Measurements from ENCODE around the gene EIF2B5. TPM values are rescaled to one million over a fixed set of nuclear protein-coding genes. Genes with fewer than 3 reads are reported as not detected.

Gene EIF2B5
- total and polyA plus RNA-seq, 2 donors (not counting 1 experiment from before 2014, with no cell fraction given): 73.2 to 83.8 TPM

DNA sequence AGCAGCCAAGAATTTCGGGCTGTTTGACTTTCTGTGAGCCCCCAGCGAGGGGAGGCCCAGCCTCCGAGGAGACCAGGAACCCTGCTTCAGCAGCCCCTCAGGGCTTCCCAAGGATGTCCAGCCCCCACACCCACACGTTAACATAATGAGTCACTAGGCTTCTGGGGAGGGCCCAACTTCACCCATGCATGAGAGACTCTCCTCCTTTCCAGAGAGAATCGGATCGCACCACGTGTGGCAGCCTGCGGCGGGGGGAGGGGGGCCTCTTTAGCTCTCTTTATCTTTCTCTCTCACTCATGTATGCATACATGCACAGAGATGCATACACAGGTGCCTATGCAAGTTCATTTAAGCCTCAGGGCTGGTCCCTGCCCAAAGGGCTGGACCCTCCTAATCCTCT is 36.4 kb downstream of the EIF2B5 start:
- Histone ChIP-seq H3K9ac (ENCODE audit: low read length) (no peak overlapping the region), H3K4me3 (ENCODE audit: control extremely low read depth in 1 of 5, extremely low read depth in 1 of 5, insufficient read depth in 1 of 5, low read depth in 2 of 5, low read length in 4 of 5) (no peak overlapping the region), H3K4me2 (replicated peaks; ENCODE audit: low read depth, low read length, poor library complexity, severe bottlenecking) (no peak overlapping the region), H4K20me1 (ENCODE audit: control insufficient read depth, insufficient read depth, low read length, poor library complexity, severe bottlenecking) (no peaks in the 10 kb centered on the region), H3K79me2 (ENCODE audit: control insufficient read depth, insufficient read depth, low read length) (peaks cover 19% of the 10 kb centered on the region), H3K27ac (ENCODE audit: low read length in 2 of 2) (no peak overlapping the region), H3K4me1 (ENCODE audit: control insufficient read depth in 2 of 2, insufficient read depth in 2 of 2, low read length in 2 of 2) (peaks cover 16 to 22% of the 10 kb centered on the region in 2 donors), H3K27me3 (replicated peaks in 1 of 4; ENCODE audit: control extremely low read depth in 1 of 4, control insufficient read depth in 3 of 4, insufficient read depth in 4 of 4, low read length in 3 of 4) (no peaks in the 10 kb centered on the region), H2AFZ (ENCODE audit: insufficient read depth, low read depth, low read length, poor library complexity, severe bottlenecking) (no peak overlapping the region), H3K9me3 (ENCODE audit: control extremely low read depth in 1 of 3, control insufficient read depth in 2 of 3, insufficient read depth in 1 of 3, low read length in 2 of 3) (no peaks in the 10 kb centered on the region), H3K36me3 (replicated peaks in 1 of 2; ENCODE audit: control extremely low read depth in 1 of 2, control insufficient read depth in 1 of 2, extremely low read depth in 1 of 2, insufficient read depth in 2 of 2, low read length in 1 of 2) (peaks cover 0 to 25% of the 10 kb centered on the region in 2 experiments)
- TF ChIP-seq EZH2 (IDR thresholded peaks at IDR 0.05; ENCODE audit: borderline replicate concordance, insufficient read depth, low read depth, low read length, poor library complexity, severe bottlenecking): no peak
- TF ChIP-seq, protein P1, sequence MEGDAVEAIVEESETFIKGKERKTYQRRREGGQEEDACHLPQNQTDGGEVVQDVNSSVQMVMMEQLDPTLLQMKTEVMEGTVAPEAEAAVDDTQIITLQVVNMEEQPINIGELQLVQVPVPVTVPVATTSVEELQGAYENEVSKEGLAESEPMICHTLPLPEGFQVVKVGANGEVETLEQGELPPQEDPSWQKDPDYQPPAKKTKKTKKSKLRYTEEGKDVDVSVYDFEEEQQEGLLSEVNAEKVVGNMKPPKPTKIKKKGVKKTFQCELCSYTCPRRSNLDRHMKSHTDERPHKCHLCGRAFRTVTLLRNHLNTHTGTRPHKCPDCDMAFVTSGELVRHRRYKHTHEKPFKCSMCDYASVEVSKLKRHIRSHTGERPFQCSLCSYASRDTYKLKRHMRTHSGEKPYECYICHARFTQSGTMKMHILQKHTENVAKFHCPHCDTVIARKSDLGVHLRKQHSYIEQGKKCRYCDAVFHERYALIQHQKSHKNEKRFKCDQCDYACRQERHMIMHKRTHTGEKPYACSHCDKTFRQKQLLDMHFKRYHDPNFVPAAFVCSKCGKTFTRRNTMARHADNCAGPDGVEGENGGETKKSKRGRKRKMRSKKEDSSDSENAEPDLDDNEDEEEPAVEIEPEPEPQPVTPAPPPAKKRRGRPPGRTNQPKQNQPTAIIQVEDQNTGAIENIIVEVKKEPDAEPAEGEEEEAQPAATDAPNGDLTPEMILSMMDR (IDR thresholded peaks at IDR 0.05): no peak
- DNase-seq (no peak), ATAC-seq (ENCODE audit: low read depth) (no peak)
- 72% methylated on average over 7 of the region's 9 CpGs for WGBS (ENCODE audit: insufficient coverage)
- ChIA-PET POLR2A (no interaction called here), CTCF (interaction anchor here (1.6 to 2.3 kb wide), 2 partner anchors 14 to 27 kb away, joined by 3 to 8 read pairs; no protein-coding TSS in a partner anchor)
- H3K27ac Mint-ChIP-seq: no peak overlapping the region
- no peaks in the 10 kb centered on the region for H3K9me3 Mint-ChIP-seq (ENCODE audit: insufficient read depth)
- intact Hi-C loops (cut with micrococcal nuclease): no loop called here
- H3K4me3 Mint-ChIP-seq: no peak overlapping the region
- H3K27me3 Mint-ChIP-seq: no peaks in the 10 kb centered on the region
- peaks cover 21% of the 10 kb centered on the region for H3K4me1 Mint-ChIP-seq

DNA sequence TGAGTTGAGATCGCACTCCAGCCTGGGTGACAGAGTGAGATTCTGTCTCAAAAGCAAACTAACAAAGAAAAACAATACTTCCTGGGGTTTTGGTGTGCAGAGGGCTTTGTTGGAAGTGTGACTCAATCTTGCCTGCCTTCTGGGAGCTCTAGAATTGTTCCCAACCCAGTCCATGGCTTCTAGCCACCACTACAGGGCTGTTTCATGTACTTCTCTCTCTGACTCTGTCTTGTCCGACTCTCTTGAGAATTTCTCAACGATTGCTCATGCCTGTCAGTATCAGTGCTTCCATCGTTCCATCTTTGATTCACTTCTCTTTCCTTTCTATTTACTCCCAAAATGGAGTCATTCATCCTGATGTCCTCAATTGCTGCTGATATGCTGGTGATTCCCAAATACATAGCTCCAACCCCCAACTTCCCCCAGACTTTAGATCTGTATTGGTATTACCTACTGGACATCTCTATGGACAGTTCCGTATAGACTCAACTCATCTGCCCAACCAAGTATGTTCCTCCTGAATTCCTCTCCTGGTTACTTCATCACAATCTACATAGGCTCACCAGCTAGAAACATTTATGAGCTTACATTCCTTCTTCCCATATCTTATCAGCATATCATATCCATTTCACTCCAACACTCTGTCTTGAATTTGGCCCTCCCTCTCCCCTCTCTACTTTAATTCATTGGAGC is 37.7 kb downstream of the EIF2B5 start:
- intact Hi-C loops (cut with micrococcal nuclease): no loop called here
- no peak overlapping the region for H3K27ac Mint-ChIP-seq
- peaks cover 32% of the 10 kb centered on the region for H3K4me1 Mint-ChIP-seq

More for the DNA sequence above, 37.7 kb downstream of the EIF2B5 start:
- H3K4me2 ChIP-seq (replicated peaks; ENCODE audit: low read depth, low read length, poor library complexity, severe bottlenecking): no peak overlapping the region
- Mint-ChIP-seq H3K9me3 (ENCODE audit: insufficient read depth) (no peaks in the 10 kb centered on the region), H3K27me3 (no peaks in the 10 kb centered on the region), H3K4me3 (no peak overlapping the region)
- no peak for TF ChIP-seq EZH2 (IDR thresholded peaks at IDR 0.05; ENCODE audit: borderline replicate concordance, insufficient read depth, low read depth, low read length, poor library complexity, severe bottlenecking)
- TF ChIP-seq, protein P1 (IDR thresholded peaks at IDR 0.05): no peak
- H3K79me2 ChIP-seq (ENCODE audit: control insufficient read depth, insufficient read depth, low read length): peaks cover 32% of the 10 kb centered on the region
- POLR2A ChIA-PET: interaction anchor here (1.0 to 1.5 kb wide), 2 partner anchors 13 to 17 kb away, joined by 4 read pairs; partner anchors contain the start of gene ABCF3
- 96% methylated on average over 4 of the region's 5 CpGs for WGBS (ENCODE audit: insufficient coverage)
- no peaks in the 10 kb centered on the region for H3K9me3 ChIP-seq (ENCODE audit: control extremely low read depth in 1 of 3, control insufficient read depth in 2 of 3, insufficient read depth in 1 of 3, low read length in 2 of 3)
- H3K27ac ChIP-seq (ENCODE audit: low read length in 2 of 2): no peak overlapping the region
- peaks cover 23 to 34% of the 10 kb centered on the region in 2 donors for H3K4me1 ChIP-seq (ENCODE audit: control insufficient read depth in 2 of 2, insufficient read depth in 2 of 2, low read length in 2 of 2)
- DNase-seq (no peak), ATAC-seq (ENCODE audit: low read depth) (no peak)
- peaks cover 0 to 23% of the 10 kb centered on the region in 2 experiments for H3K36me3 ChIP-seq (replicated peaks in 1 of 2; ENCODE audit: control extremely low read depth in 1 of 2, control insufficient read depth in 1 of 2, extremely low read depth in 1 of 2, insufficient read depth in 2 of 2, low read length in 1 of 2)
- no peaks in the 10 kb centered on the region for H3K27me3 ChIP-seq (replicated peaks in 1 of 4; ENCODE audit: control extremely low read depth in 1 of 4, control insufficient read depth in 3 of 4, insufficient read depth in 4 of 4, low read length in 3 of 4)
- H3K4me3 ChIP-seq (ENCODE audit: control extremely low read depth in 1 of 5, extremely low read depth in 1 of 5, insufficient read depth in 1 of 5, low read depth in 2 of 5, low read length in 4 of 5): no peak overlapping the region
- no peak overlapping the region for H2AFZ ChIP-seq (ENCODE audit: insufficient read depth, low read depth, low read length, poor library complexity, severe bottlenecking)
- H3K9ac ChIP-seq (ENCODE audit: low read length): no peak overlapping the region
- H4K20me1 ChIP-seq (ENCODE audit: control insufficient read depth, insufficient read depth, low read length, poor library complexity, severe bottlenecking): peaks cover 11% of the 10 kb centered on the region
- CTCF ChIA-PET: interaction anchor here (0.6 to 2.3 kb wide), 5 partner anchors 14 to 53 kb away, joined by 3 to 9 read pairs (median 5); partner anchors contain the start of gene ABCF3

All from B cell (primary cell).